PC-3 (cell line): ENCODE measurements around the gene ARHGEF7. TPM values are rescaled to one million over a fixed set of nuclear protein-coding genes. Genes with fewer than 3 reads are reported as not detected.

Experiments
- ATAC-seq: fragments of 200-7000 bp; cut with Tn5 transposase; 2 replicates; pipeline ENCODE4 v1.9.1; 2020; ENCODE audit warnings: mild to moderate bottlenecking, moderate library complexity
- BruUV-seq: library from RNA; stranded (reverse); fragments of 400-500 nt; replicated peaks from 2 replicates; lab custom pipeline; 2021; lab: Mats Ljungman, UMichigan
- CTCF ChIA-PET: fragments of 300-600 bp; sonication (Branson Sonifier 250); formaldehyde crosslinking; loops from one replicate; lab custom pipeline; 2022; ENCODE audit warnings: antibody characterized with exemption; lab: Charles Lee
- POLR2A ChIA-PET: fragments of 300-600 bp; sonication (Branson Sonifier 250); formaldehyde crosslinking; loops from one replicate; lab custom pipeline; 2022; ENCODE audit warnings: antibody characterized with exemption; ENCODE audit not compliant: unreplicated experiment; lab: Charles Lee
- DNase-seq: peaks from one replicate; pipeline ENCODE4 v3.0.0-alpha.2; 2015
- H2AFZ ChIP-seq: fragments of 300-600 bp; sonication (generic); 2 replicates; pipeline ENCODE4 v1.6.0; 2016; ENCODE audit warnings: antibody characterized with exemption, low read length
- H3F3A ChIP-seq: fragments of 300-600 bp; sonication (generic); one replicate; pipeline ENCODE4 v1.6.0; 2017; ENCODE audit warnings: antibody characterized with exemption, low read length, control low read depth, mild to moderate bottlenecking; ENCODE audit not compliant: unreplicated experiment
- H3K27ac ChIP-seq: fragments of 300-600 bp; sonication (generic); 2 replicates; pipeline ENCODE4 v1.5.1; 2016; ENCODE audit warnings: mild to moderate bottlenecking, low read length
- H3K27me3 ChIP-seq: fragments of 300-600 bp; sonication (generic); 2 replicates; pipeline ENCODE4 v1.6.1; 2016; ENCODE audit warnings: low read length, mixed read lengths
- H3K36me3 ChIP-seq: fragments of 300-600 bp; sonication (generic); 2 replicates; pipeline ENCODE4 v1.6.1; 2016; ENCODE audit warnings: low read depth, mixed run types, low read length, mixed read lengths
- H3K4me1 ChIP-seq: fragments of 300-600 bp; sonication (generic); 2 replicates; pipeline ENCODE4 v1.5.1; 2016; ENCODE audit warnings: low read length; ENCODE audit not compliant: insufficient read depth
- H3K4me2 ChIP-seq: fragments of 300-600 bp; sonication (generic); 2 replicates; pipeline ENCODE4 v1.6.0; 2016; ENCODE audit warnings: low read length
- H3K4me3 ChIP-seq: fragments of 300-600 bp; sonication (generic); 2 replicates; pipeline ENCODE4 v1.5.1; 2016; ENCODE audit warnings: mild to moderate bottlenecking, low read length, mixed read lengths
- H3K79me2 ChIP-seq: fragments of 300-600 bp; sonication (generic); 2 replicates; pipeline ENCODE4 v1.6.1; 2017; ENCODE audit warnings: low read length, mixed read lengths
- H3K9ac ChIP-seq: fragments of 300-600 bp; sonication (generic); 2 replicates; pipeline ENCODE4 v1.6.0; 2016; ENCODE audit warnings: mild to moderate bottlenecking, low read length
- H3K9me2 ChIP-seq: fragments of 300-600 bp; sonication (generic); replicated peaks from 2 replicates; pipeline ENCODE4 v1.6.1; 2016; ENCODE audit warnings: mixed run types, low read length, mixed read lengths
- H3K9me3 ChIP-seq: fragments of 300-600 bp; sonication (generic); 2 replicates; pipeline ENCODE4 v1.6.1; 2016; ENCODE audit warnings: low read length, mixed read lengths
- H4K20me1 ChIP-seq: fragments of 300-600 bp; sonication (generic); 2 replicates; pipeline ENCODE4 v1.6.1; 2016; ENCODE audit warnings: low read length, mixed read lengths
- CTCF ChIP-seq: fragments of 300-600 bp; sonication (generic); conservative IDR thresholded peaks from 2 replicates; pipeline ENCODE4 v1.5.1; 2017; ENCODE audit warnings: antibody characterized with exemption, low read depth, mild to moderate bottlenecking, low read length
- EZH2 ChIP-seq: fragments of 300-600 bp; sonication (generic); IDR thresholded peaks from one replicate; pipeline ENCODE4 v1.6.1; 2017; ENCODE audit warnings: antibody characterized with exemption, mild to moderate bottlenecking, low read length; ENCODE audit not compliant: unreplicated experiment
- EZH2phosphoT487 ChIP-seq: fragments of 300-600 bp; sonication (generic); IDR thresholded peaks from 2 replicates; pipeline ENCODE4 v1.6.1; 2018; ENCODE audit warnings: mild to moderate bottlenecking, antibody characterized with exemption, low read length, borderline replicate concordance
- intact Hi-C: fragments of 100-400 bp; cut with micrococcal nuclease; formaldehyde crosslinking; loops from 2 replicates; pipeline ENCODE4 v1.9.0; 2023
- total RNA-seq: library from RNA; depleted of rRNA; stranded (reverse); fragments of >200 nt; gene quantifications from 2 replicates; pipeline ENCODE4 v1.2.3, GENCODE V29; 2014

The ARHGEF7 gene
- total RNA-seq, 1 experiment from 2014 or later = 14.7 TPM

- no TSS peak for BruUV-seq
- no peak for ATAC-seq
- POLR2A ChIA-PET = no interaction called here
- Histone ChIP-seq H2AFZ (no peak overlapping the region), H3K9me2 (no peaks in the 10 kb centered on the region), H3K79me2 (no peaks in the 10 kb centered on the region), H3K27me3 (no peaks in the 10 kb centered on the region), H4K20me1 (no peaks in the 10 kb centered on the region), H3K27ac (no peak overlapping the region), H3K9ac (no peak overlapping the region), H3K4me1 (no peaks in the 10 kb centered on the region), H3K4me2 (no peak overlapping the region), H3K9me3 (no peaks in the 10 kb centered on the region), H3K4me3 (no peak overlapping the region), H3F3A (no peaks in the 10 kb centered on the region), H3K36me3 (peaks cover 7% of the 10 kb centered on the region; the same call in 1 of the 2 replicates)
- CTCF ChIA-PET = no interaction called here
- intact Hi-C loops = no loop called here
- TF ChIP-seq CTCF (no peak), EZH2 (no peak), EZH2phosphoT487 (no peak)
- DNase-seq = no peak
These were observed 177.8 kb downstream of the ARHGEF7 start for GRCh38 chr13:111292710-111293485.

DNA sequence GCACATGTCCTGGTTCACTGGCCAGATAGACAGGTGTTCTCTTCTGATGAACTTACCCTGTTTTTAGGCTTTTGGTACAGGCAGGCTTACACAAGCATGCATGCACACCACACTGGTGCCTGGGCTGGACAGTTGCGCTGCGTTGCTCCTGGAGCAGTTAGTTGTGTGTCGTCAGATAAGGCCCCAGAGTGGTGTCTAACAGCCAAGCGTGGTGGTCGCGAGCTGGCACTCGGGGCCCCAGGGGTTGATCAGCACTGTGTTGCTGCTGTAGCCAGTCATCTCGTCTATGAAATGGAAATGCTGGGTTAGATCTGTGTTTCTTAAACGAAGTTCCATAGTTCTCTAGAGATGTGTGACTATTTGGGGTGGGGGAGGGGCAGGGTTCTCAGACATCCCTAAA, 180.8 kb downstream of the ARHGEF7 start:
- CTCF ChIA-PET = no interaction called here
- Histone ChIP-seq H3K27me3 (no peaks in the 10 kb centered on the region), H3K4me3 (no peak overlapping the region), H3K9me2 (no peaks in the 10 kb centered on the region), H3K9ac (no peak overlapping the region), H3F3A (no peaks in the 10 kb centered on the region), H3K27ac (no peak overlapping the region), H2AFZ (no peak overlapping the region), H4K20me1 (no peaks in the 10 kb centered on the region), H3K4me1 (no peaks in the 10 kb centered on the region), H3K79me2 (no peaks in the 10 kb centered on the region), H3K4me2 (no peak overlapping the region), H3K9me3 (no peaks in the 10 kb centered on the region), H3K36me3 (peaks cover 7% of the 10 kb centered on the region; the same call in 1 of the 2 replicates)
- intact Hi-C loops = no loop called here
- POLR2A ChIA-PET = no interaction called here
- no TSS peak for BruUV-seq
- ATAC-seq (no peak), DNase-seq (no peak)
- no peak for TF ChIP-seq CTCF
- no peak for TF ChIP-seq EZH2
- no peak for TF ChIP-seq EZH2phosphoT487

- Histone ChIP-seq H3K9ac (no peak overlapping the region), H3K27me3 (no peaks in the 10 kb centered on the region), H2AFZ (no peak overlapping the region), H3K9me2 (no peaks in the 10 kb centered on the region), H3K27ac (no peak overlapping the region), H3K9me3 (no peaks in the 10 kb centered on the region), H3K4me1 (no peaks in the 10 kb centered on the region), H4K20me1 (no peaks in the 10 kb centered on the region), H3K79me2 (no peaks in the 10 kb centered on the region), H3K4me3 (no peak overlapping the region), H3K4me2 (no peak overlapping the region), H3F3A (no peaks in the 10 kb centered on the region), H3K36me3 (peaks cover 7% of the 10 kb centered on the region; the same call in 1 of the 2 replicates)
- intact Hi-C loops = no loop called here
- TF ChIP-seq EZH2phosphoT487 (no peak), CTCF (no peak), EZH2 (no peak)
- no peak for ATAC-seq
- BruUV-seq = no TSS peak
- ChIA-PET CTCF (no interaction called here), POLR2A (no interaction called here)
- DNase-seq = no peak
These were observed 181.3 kb downstream of the ARHGEF7 start for GRCh38 chr13:111296417-111296816.
